GM13976 (cell line): ENCODE data around the gene PSKH1.

ENCODE experiments used
- DNase-seq: peaks from one replicate; pipeline ENCODE4 v3.0.0; 2012; ENCODE audit warnings: low spot score
- in situ Hi-C: fragments of 300-500 bp; cut with MboI; formaldehyde crosslinking; loops from one replicate; pipeline ENCODE4 v1.12.0; 2022; ENCODE audit warnings: low sequenced_read_pairs, mixed read lengths, inconsistent platforms; ENCODE audit not compliant: unreplicated experiment
- TF ChIP-seq, protein P1 (sequence below): IDR thresholded peaks from 2 replicates; pipeline ENCODE4 v1.5.1; 2012; ENCODE audit warnings: borderline replicate concordance, mild to moderate bottlenecking; ENCODE audit not compliant: insufficient read depth; ENCODE audit errors: extremely low read depth, missing control alignments, control extremely low read depth

Gene PSKH1

GRCh38 chr16:67873435-67874370 is 19.4 kb upstream of the PSKH1 start:
- DNase-seq, result no peak
- in situ Hi-C loops, result no loop called here
- TF ChIP-seq, protein P1, sequence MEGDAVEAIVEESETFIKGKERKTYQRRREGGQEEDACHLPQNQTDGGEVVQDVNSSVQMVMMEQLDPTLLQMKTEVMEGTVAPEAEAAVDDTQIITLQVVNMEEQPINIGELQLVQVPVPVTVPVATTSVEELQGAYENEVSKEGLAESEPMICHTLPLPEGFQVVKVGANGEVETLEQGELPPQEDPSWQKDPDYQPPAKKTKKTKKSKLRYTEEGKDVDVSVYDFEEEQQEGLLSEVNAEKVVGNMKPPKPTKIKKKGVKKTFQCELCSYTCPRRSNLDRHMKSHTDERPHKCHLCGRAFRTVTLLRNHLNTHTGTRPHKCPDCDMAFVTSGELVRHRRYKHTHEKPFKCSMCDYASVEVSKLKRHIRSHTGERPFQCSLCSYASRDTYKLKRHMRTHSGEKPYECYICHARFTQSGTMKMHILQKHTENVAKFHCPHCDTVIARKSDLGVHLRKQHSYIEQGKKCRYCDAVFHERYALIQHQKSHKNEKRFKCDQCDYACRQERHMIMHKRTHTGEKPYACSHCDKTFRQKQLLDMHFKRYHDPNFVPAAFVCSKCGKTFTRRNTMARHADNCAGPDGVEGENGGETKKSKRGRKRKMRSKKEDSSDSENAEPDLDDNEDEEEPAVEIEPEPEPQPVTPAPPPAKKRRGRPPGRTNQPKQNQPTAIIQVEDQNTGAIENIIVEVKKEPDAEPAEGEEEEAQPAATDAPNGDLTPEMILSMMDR, result no peak

DNA sequence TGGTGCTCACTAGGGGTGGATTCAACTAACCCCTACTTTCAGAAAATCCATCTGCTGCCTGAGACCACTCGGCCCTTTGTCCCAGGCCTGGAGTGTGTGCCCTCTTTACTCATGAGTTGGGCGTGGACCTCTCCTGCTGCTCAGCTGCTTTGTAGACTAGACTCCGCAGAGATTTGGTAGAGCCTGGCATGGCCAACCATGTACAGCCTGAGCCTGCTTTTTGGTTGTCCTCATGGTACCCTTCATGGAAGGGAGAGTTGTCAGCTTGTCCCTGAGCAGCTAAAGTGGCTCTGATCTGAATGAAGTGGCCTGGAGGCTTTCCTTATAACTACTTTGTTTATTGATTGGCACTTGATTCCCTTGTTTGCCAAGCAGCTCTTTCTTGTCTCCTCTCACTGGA is 18.7 kb upstream of the PSKH1 start:
- TF ChIP-seq, protein P1, result no peak
- in situ Hi-C loops, result no loop called here
- no peak for DNase-seq

DNA sequence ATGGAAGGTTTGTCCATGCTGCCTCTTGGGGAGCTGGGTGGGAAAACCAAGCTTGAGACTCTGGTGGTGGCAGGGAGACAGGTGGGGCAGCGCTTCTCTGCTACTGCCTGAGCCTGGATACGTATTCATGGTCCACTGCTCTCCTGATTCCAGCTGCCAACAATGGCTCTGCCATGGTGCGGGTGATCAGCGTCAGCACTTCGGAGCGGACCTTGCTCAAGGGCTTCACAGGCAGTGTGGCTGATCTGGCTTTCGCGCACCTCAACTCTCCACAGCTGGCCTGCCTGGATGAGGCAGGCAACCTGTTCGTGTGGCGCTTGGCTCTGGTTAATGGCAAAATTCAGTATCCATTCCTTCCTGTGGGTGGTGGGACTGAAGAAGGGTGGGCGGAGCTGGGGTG is 16.0 kb upstream of the PSKH1 start:
- TF ChIP-seq, protein P1, result no peak
- in situ Hi-C loops, result no loop called here
- DNase-seq, result no peak

DNA sequence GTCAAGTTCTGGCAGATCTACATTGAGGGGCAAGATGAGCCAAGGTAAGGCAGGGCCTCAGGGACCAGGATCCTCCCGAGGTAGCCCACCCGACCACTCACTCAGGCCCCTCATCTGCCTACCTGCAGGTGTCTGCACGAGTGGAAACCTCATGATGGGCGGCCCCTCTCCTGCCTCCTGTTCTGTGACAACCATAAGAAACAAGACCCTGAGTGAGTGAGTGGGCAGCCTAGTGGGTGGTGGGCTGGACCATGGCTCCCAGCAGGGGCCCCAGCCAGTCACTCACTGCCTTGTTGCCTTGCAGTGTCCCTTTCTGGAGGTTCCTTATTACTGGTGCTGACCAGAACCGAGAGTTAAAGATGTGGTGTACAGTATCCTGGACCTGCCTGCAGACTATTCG is 14.8 kb upstream of the PSKH1 start:
- in situ Hi-C loops, result no loop called here
- DNase-seq, result no peak
- TF ChIP-seq, protein P1, result no peak

DNA sequence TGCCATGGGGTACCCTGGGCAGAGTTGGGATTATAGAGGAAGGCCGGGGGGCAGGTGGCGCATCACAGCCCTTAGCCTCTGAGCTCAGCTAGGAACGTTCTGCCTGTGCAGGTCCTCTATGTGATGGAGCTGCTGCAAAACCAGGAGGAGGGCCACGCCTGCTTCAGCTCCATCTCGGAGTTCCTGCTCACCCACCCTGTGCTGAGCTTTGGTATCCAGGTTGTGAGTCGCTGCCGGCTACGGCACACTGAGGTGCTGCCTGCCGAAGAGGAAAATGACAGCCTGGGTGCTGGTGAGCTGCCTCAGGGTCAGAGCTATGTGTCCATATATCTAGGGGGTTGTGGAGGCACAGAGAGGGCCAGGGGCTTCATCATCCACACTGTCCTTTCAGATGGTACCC is 14.2 kb upstream of the PSKH1 start:
- no peak for DNase-seq
- TF ChIP-seq, protein P1, result no peak
- in situ Hi-C loops, result no loop called here

DNA sequence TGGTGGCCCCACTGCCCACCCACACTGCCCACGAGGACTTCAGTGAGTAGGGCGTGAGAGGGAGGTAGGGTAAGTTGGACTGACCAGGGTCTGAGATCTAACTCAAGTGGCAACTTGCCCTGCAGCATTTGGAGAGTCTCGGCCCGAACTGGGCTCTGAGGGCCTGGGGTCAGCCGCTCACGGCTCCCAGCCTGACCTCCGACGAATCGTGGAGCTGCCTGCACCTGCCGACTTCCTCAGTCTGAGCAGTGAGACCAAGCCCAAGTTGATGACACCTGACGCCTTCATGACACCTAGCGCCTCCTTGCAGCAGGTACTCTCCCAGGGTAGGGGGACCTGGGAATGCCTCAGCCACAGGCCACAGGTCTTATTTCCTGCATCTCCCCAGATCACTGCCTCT is 13.6 kb upstream of the PSKH1 start:
- in situ Hi-C loops, result no loop called here
- TF ChIP-seq, protein P1, result no peak
- DNase-seq, result no peak
